ENCODE results near the gene DDIT3. TPM values are rescaled to one million over a fixed set of nuclear protein-coding genes. Genes with fewer than 3 reads are reported as not detected.
A peak's percentile ranks its signal among the peaks of the same experiment; 100 is the strongest.

Gene DDIT3
- total and polyA plus RNA-seq, 2 donors (not counting 1 experiment from before 2014, with no cell fraction given) = 57.8 to 265 TPM

- H2AFZ ChIP-seq (ENCODE audit: low read length) = no peak overlapping the region
- DNase-seq (ENCODE audit: low read depth in 2 of 2) = no peak
- H3K36me3 ChIP-seq (ENCODE audit: control insufficient read depth, insufficient read depth, low read length) = peaks cover 10% of the 10 kb centered on the region
- TF ChIP-seq EZH2 (IDR thresholded peaks at IDR 0.05; ENCODE audit: low read length, missing control alignments) = no peak
- no peak for TF ChIP-seq CTCF (conservative IDR thresholded peaks at IDR 0.05 in 1 of 2, IDR thresholded peaks at IDR 0.05 in 1 of 2; ENCODE audit: low read depth in 1 of 2, low read length in 2 of 2)
- no peak overlapping the region for H3K27ac ChIP-seq (ENCODE audit: insufficient read depth, low read length)
- H3K9me3 ChIP-seq (ENCODE audit: control insufficient read depth, insufficient read depth, low read depth, low read length) = no peaks in the 10 kb centered on the region
- H3K4me2 ChIP-seq (ENCODE audit: extremely low read depth, insufficient read depth, low read length) = no peak overlapping the region
- H3K79me2 ChIP-seq (ENCODE audit: control insufficient read depth, insufficient read depth, low read length) = peaks cover 21% of the 10 kb centered on the region
- no peaks in the 10 kb centered on the region for H4K20me1 ChIP-seq (ENCODE audit: control insufficient read depth, extremely low read depth, insufficient read depth, low read length)
- H3K4me1 ChIP-seq (ENCODE audit: control insufficient read depth, extremely low read depth, insufficient read depth, low read length) = peaks cover 15% of the 10 kb centered on the region
- H3K9ac ChIP-seq (ENCODE audit: insufficient read depth, low read length) = no peak overlapping the region
- peaks cover 7% of the 10 kb centered on the region for H3K27me3 ChIP-seq (ENCODE audit: control insufficient read depth, insufficient read depth, low read length)
- H3K4me3 ChIP-seq (replicated peaks in 1 of 4; ENCODE audit: control extremely low read depth in 1 of 4, insufficient read depth in 1 of 4, low read depth in 3 of 4, low read length in 4 of 4) = no peak overlapping the region
These were observed 34.6 kb downstream of the DDIT3 start for GRCh38 chr12:57485695-57486094.

- Histone ChIP-seq H3K79me2 (ENCODE audit: control insufficient read depth, insufficient read depth, low read length) (peaks cover 5% of the 10 kb centered on the region), H3K9ac (ENCODE audit: insufficient read depth, low read length) (no peak overlapping the region), H3K36me3 (ENCODE audit: control insufficient read depth, insufficient read depth, low read length) (no peaks in the 10 kb centered on the region), H3K4me3 (replicated peaks in 1 of 4; ENCODE audit: control extremely low read depth in 1 of 4, insufficient read depth in 1 of 4, low read depth in 3 of 4, low read length in 4 of 4) (no peak overlapping the region), H2AFZ (ENCODE audit: low read length) (no peak overlapping the region), H3K27ac (ENCODE audit: insufficient read depth, low read length) (no peak overlapping the region), H3K9me3 (ENCODE audit: control insufficient read depth, insufficient read depth, low read depth, low read length) (no peaks in the 10 kb centered on the region), H3K4me1 (ENCODE audit: control insufficient read depth, extremely low read depth, insufficient read depth, low read length) (peaks cover 8% of the 10 kb centered on the region), H3K27me3 (ENCODE audit: control insufficient read depth, insufficient read depth, low read length) (peaks cover 15% of the 10 kb centered on the region), H4K20me1 (ENCODE audit: control insufficient read depth, extremely low read depth, insufficient read depth, low read length) (no peaks in the 10 kb centered on the region), H3K4me2 (ENCODE audit: extremely low read depth, insufficient read depth, low read length) (no peak overlapping the region)
- peak in 1 of 2 donors; percentile 86 for DNase-seq (ENCODE audit: low read depth in 2 of 2)
- TF ChIP-seq EZH2 (IDR thresholded peaks at IDR 0.05; ENCODE audit: low read length, missing control alignments) (no peak), CTCF (conservative IDR thresholded peaks at IDR 0.05 in 1 of 2, IDR thresholded peaks at IDR 0.05 in 1 of 2; ENCODE audit: low read depth in 1 of 2, low read length in 2 of 2) (no peak)
These were observed 36.8 kb downstream of the DDIT3 start for GRCh38 chr12:57483466-57483865.

GRCh38 chr12:57481671-57482070 is 38.6 kb downstream of the DDIT3 start:
- Histone ChIP-seq H3K36me3 (ENCODE audit: control insufficient read depth, insufficient read depth, low read length) (no peaks in the 10 kb centered on the region), H4K20me1 (ENCODE audit: control insufficient read depth, extremely low read depth, insufficient read depth, low read length) (no peaks in the 10 kb centered on the region), H3K9me3 (ENCODE audit: control insufficient read depth, insufficient read depth, low read depth, low read length) (no peaks in the 10 kb centered on the region), H3K27me3 (ENCODE audit: control insufficient read depth, insufficient read depth, low read length) (peaks cover 20% of the 10 kb centered on the region), H2AFZ (ENCODE audit: low read length) (no peak overlapping the region), H3K27ac (ENCODE audit: insufficient read depth, low read length) (no peak overlapping the region), H3K79me2 (ENCODE audit: control insufficient read depth, insufficient read depth, low read length) (no peaks in the 10 kb centered on the region), H3K4me3 (replicated peaks in 1 of 4; ENCODE audit: control extremely low read depth in 1 of 4, insufficient read depth in 1 of 4, low read depth in 3 of 4, low read length in 4 of 4) (no peak overlapping the region), H3K4me2 (ENCODE audit: extremely low read depth, insufficient read depth, low read length) (no peak overlapping the region), H3K9ac (ENCODE audit: insufficient read depth, low read length) (no peak overlapping the region), H3K4me1 (ENCODE audit: control insufficient read depth, extremely low read depth, insufficient read depth, low read length) (peaks cover 5% of the 10 kb centered on the region)
- no peak for DNase-seq (ENCODE audit: low read depth in 2 of 2)
- no peak for TF ChIP-seq EZH2 (IDR thresholded peaks at IDR 0.05; ENCODE audit: low read length, missing control alignments)
- no peak for TF ChIP-seq CTCF (conservative IDR thresholded peaks at IDR 0.05 in 1 of 2, IDR thresholded peaks at IDR 0.05 in 1 of 2; ENCODE audit: low read depth in 1 of 2, low read length in 2 of 2)
